Kidney epithelial cell (primary cell): ENCODE data around the gene DLGAP4. TPM values are rescaled to one million over a fixed set of nuclear protein-coding genes. Genes with fewer than 3 reads are reported as not detected.

ENCODE experiments used
- DNase-seq: peaks from one replicate; pipeline ENCODE4 v3.0.0-alpha.2; 2010; ENCODE audit warnings: low read depth
- H3K27me3 ChIP-seq: 2 replicates; pipeline ENCODE4 v1.6.0; 2011; ENCODE audit warnings: low read length; ENCODE audit not compliant: control insufficient read depth, insufficient read depth
- H3K36me3 ChIP-seq: 2 replicates; pipeline ENCODE4 v1.5.1; 2011; ENCODE audit warnings: low read length; ENCODE audit not compliant: control insufficient read depth, insufficient read depth
- H3K4me3 ChIP-seq: 2 replicates; pipeline ENCODE4 v1.5.1; 2011; ENCODE audit warnings: low read depth, mild to moderate bottlenecking, control low read depth, low read length
- CTCF ChIP-seq: IDR thresholded peaks from 2 replicates; pipeline ENCODE4 v1.5.1; 2011; ENCODE audit warnings: mild to moderate bottlenecking, moderate library complexity, low read length, control low read depth, inconsistent platforms; ENCODE audit not compliant: insufficient read depth, poor library complexity, severe bottlenecking
- total RNA-seq: library from RNA; depleted of rRNA; stranded (reverse); fragments of >200 nt; gene quantifications from 2 replicates; pipeline ENCODE4 v1.2.3, GENCODE V29; 2015

The DLGAP4 gene
- total RNA-seq, 1 donor from 2014 or later, result 78.4 TPM

DNA sequence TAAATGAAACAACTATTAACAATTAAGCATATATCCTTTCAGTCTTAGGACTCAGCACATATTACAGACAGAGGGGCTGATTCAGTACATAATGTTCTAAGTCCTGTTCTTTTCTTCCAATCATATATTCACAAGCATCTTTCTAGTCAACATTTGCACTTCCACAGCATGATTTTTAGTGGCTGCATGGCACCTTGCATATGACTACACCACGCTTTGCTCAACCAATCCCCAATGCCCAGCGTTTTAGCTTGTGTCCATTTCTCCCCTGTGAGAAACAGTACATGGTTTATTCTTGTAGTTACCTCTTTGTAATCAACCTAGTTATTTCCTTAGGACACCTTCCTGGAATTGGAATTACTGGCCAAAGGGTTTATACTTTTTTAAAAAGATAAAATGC lies 36.6 kb upstream of the DLGAP4 start:
- TF ChIP-seq CTCF, result no peak
- H3K4me3 ChIP-seq, result no peak overlapping the region
- H3K27me3 ChIP-seq, result peaks cover 11% of the 10 kb centered on the region
- H3K36me3 ChIP-seq, result no peaks in the 10 kb centered on the region
- no peak for DNase-seq

DNA sequence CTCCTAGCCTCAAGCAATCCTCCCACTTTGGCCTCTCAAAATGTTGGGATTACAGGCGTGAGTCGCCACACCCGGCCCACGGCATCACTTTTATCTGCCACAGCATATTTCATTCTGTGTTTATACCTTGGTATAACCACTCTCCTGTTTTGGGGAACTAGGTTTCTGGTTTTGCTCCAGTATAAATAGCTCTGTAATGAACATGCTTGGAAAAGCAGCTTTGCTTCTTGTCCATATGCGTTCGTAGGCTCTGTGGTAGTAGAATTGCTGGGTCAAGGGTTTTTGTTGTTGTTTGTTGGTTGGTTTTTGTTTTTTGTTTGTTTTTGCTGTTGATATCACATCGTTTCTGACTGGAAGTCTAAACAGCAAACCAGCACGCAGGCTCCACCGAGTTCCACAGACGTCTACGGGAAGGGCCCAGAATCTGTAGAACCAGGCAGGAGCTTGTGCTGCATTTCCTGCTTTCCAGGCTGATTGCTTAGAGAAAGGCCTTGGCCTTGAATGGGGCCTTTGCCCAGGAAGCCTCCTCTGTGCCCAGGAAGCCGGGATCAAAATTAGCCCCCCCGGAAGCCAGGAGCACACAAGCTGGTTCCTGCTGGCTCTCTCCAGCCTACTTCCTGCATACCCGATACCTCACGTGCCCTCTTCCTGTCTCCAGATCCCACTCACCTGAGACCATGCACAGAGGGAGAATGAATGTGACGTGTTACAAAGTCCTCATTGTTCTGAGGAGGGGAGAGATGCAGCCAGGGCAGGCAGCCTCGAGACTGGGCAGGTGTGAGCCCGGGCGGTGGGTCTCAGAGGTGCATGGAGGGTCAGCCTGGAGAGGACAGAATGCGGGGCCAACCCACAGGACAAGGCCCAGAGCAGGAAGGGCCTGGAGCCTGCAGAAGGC lies 35.1 kb upstream of the DLGAP4 start:
- Histone ChIP-seq H3K36me3 (no peaks in the 10 kb centered on the region), H3K4me3 (no peak overlapping the region), H3K27me3 (peaks cover 14% of the 10 kb centered on the region)
- no peak for DNase-seq
- no peak for TF ChIP-seq CTCF

DNA sequence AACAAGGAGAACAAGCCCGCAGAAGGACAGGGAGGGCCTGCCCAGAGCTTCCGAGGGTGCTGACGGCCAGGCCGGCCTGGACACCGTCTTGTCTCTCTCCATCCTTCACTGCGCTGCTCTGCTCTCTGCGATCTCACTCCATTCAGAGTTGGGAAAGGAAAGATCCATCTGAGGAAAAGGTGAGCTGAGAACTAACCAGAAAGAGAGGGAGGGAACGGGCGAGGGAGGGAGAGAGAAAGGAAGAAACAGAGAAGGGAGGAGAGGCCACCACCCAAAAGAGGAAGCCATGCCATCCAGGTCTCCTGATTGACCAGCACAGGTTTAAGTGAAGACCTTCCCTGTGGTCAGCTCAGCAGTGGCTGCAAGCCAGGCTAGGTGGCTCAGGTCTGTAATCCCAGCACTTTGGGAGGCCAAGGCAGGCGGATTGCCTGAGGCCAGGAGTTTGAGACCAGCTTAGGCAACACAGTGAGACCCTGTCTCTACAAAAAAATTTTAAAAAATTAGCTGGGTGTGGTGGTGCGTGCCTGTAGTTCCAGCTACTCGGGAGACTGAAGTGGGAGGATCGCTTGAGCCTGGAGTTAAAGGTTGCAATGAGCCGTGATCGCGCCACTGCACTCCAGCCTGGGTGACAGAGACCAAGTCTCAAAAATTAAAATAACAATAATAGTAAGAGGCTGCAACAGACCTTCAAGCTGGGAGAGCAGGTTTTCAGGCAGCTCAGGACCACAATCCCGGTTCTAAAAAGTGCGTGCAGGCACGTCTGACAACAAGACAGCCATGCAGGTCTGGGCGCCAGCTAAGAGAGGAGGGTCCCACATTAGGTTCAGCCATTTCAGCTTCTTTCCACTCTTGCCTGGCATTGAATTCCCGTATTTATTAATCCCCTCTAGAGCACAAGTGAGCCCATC lies 34.2 kb upstream of the DLGAP4 start:
- Histone ChIP-seq H3K4me3 (no peak overlapping the region), H3K27me3 (peaks cover 11% of the 10 kb centered on the region), H3K36me3 (no peaks in the 10 kb centered on the region)
- no peak for TF ChIP-seq CTCF
- no peak for DNase-seq

- peaks cover 13% of the 10 kb centered on the region for H3K27me3 ChIP-seq
- TF ChIP-seq CTCF, result no peak
- H3K4me3 ChIP-seq, result no peak overlapping the region
- no peaks in the 10 kb centered on the region for H3K36me3 ChIP-seq
- DNase-seq, result no peak
These were observed 33.5 kb upstream of the DLGAP4 start for GRCh38 chr20:36272547-36273220.

- H3K4me3 ChIP-seq, result no peak overlapping the region
- no peaks in the 10 kb centered on the region for H3K36me3 ChIP-seq
- peak; percentile 40 for TF ChIP-seq CTCF
- DNase-seq, result no peak
- peaks cover 17% of the 10 kb centered on the region for H3K27me3 ChIP-seq
These were observed 32.5 kb upstream of the DLGAP4 start for GRCh38 chr20:36273414-36274180.
